HEK293 (cell line): ENCODE data around the gene CAB39L.

Source experiments
- BCL11A ChIP-seq: fragments of 450-650 bp; formaldehyde crosslinking; IDR thresholded peaks from 2 replicates; pipeline ENCODE4 v1.5.1; 2016; ENCODE audit warnings: low read depth, missing biosample characterization, missing genetic modification characterization
- CTCF ChIP-seq: fragments of 450-650 bp; formaldehyde crosslinking; IDR thresholded peaks from 2 replicates; pipeline ENCODE4 v1.5.1; 2016; ENCODE audit warnings: missing biosample characterization, missing genetic modification characterization
- INSM2 ChIP-seq: fragments of 450-650 bp; formaldehyde crosslinking; IDR thresholded peaks from 2 replicates; pipeline ENCODE4 v1.5.1; 2016; ENCODE audit warnings: missing biosample characterization, missing genetic modification characterization
- PRDM1 ChIP-seq: fragments of 450-650 bp; formaldehyde crosslinking; IDR thresholded peaks from 2 replicates; pipeline ENCODE4; 2016; ENCODE audit warnings: missing biosample characterization, missing genetic modification characterization
- REST ChIP-seq: fragments of 450-650 bp; formaldehyde crosslinking; IDR thresholded peaks from 2 replicates; pipeline ENCODE4 v1.5.1; 2016; ENCODE audit warnings: missing biosample characterization, missing genetic modification characterization
- SCRT1 ChIP-seq: fragments of 450-650 bp; formaldehyde crosslinking; IDR thresholded peaks from 2 replicates; pipeline ENCODE4 v1.5.1; 2016; ENCODE audit warnings: missing biosample characterization, missing genetic modification characterization, borderline replicate concordance
- SP2 ChIP-seq: fragments of 450-650 bp; formaldehyde crosslinking; IDR thresholded peaks from 2 replicates; pipeline ENCODE4 v1.5.1; 2016; ENCODE audit warnings: missing biosample characterization, missing genetic modification characterization
- TCF7L2 ChIP-seq: IDR thresholded peaks from 2 replicates; pipeline ENCODE4 v1.6.1; 2011; ENCODE audit warnings: low read depth, mild to moderate bottlenecking, inconsistent platforms, low read length, moderate library complexity, borderline replicate concordance
- YY1 ChIP-seq: fragments of 450-650 bp; formaldehyde crosslinking; IDR thresholded peaks from 2 replicates; pipeline ENCODE4 v1.5.1; 2018; ENCODE audit warnings: missing biosample characterization, missing genetic modification characterization
- ZBTB7A ChIP-seq: fragments of 450-650 bp; formaldehyde crosslinking; IDR thresholded peaks from 2 replicates; pipeline ENCODE4 v1.5.1; 2016; ENCODE audit warnings: low read depth, missing biosample characterization, missing genetic modification characterization
- ZNF354C ChIP-seq: fragments of 450-650 bp; formaldehyde crosslinking; IDR thresholded peaks from 2 replicates; pipeline ENCODE4 v1.5.1; 2016; ENCODE audit warnings: missing biosample characterization, missing genetic modification characterization, low read depth, borderline replicate concordance
- ZNF561 ChIP-seq: fragments of 450-650 bp; IDR thresholded peaks from 2 replicates; pipeline ENCODE4 v1.5.1; 2018; ENCODE audit warnings: missing biosample characterization, missing genetic modification characterization, borderline replicate concordance

DNA sequence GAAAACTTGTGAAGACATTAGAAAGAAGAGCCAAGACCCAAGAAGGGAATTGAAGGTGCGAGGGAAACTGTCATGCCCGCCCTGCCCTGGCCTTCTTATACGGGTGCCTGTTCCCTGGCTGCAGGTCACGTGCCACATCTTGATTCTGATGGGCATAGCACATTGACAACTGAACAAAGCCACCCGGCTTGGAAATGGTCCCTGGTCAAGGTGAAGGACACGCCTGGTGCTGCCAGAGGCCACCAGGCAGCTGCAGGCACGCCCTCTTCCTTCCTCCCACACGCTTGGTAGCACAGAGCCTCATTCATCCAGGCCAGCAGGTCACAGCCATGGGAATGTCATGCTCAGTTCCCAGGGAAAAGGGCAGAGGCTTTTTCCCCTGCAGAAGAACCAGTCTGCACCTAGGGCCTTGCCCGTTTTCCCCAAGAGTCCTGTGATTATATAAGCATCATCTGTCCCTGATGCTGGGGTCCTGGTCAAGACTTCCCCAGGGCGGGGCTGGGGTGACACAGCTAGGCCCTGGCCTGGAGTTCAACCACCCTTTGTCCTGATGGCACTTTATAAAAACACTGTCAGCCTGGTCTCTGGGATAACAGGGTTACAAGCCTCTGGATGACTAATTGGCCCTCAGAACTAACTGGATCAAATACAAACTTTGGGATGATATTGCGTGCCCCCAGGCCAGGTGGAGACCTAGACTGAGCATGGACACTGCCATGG, 140.2 kb downstream of the CAB39L start:
- no peak for TF ChIP-seq ZBTB7A (tag by site-specific recombination)
- no peak for TF ChIP-seq SCRT1
- TF ChIP-seq INSM2 (tag by site-specific recombination) = no peak
- TF ChIP-seq REST (tag by site-specific recombination) = no peak
- no peak for TF ChIP-seq CTCF (tag by site-specific recombination)
- no peak for TF ChIP-seq SP2 (tag by site-specific recombination)
- TF ChIP-seq BCL11A (tag by site-specific recombination) = no peak
- no peak for TF ChIP-seq ZNF354C (tag by site-specific recombination)
- TF ChIP-seq PRDM1 (tag by site-specific recombination) = no peak
- TF ChIP-seq ZNF561 (tag by site-specific recombination) = no peak
- TF ChIP-seq TCF7L2 = no peak
- no peak for TF ChIP-seq YY1 (tag by site-specific recombination)
